ENCODE data around the gene RFX2. TPM values are rescaled to one million over a fixed set of nuclear protein-coding genes. Genes with fewer than 3 reads are reported as not detected.

RFX2 gene
- total RNA-seq, 1 donor from 2014 or later: 3.2 TPM

GRCh38 chr19:6133231-6133630, 22.9 kb upstream of the RFX2 start:
- FAIRE-seq (no peak), DNase-seq (ENCODE audit: low read depth) (no peak)
- TF ChIP-seq CTCF (IDR thresholded peaks at IDR 0.05; ENCODE audit: insufficient read depth, low read depth, low read length) (no peak), EZH2 (IDR thresholded peaks at IDR 0.05; ENCODE audit: insufficient read depth, low read length) (no peak)
- no peaks in the 10 kb centered on the region for H3K27me3 Mint-ChIP-seq (ENCODE audit: low read depth, unreplicated experiment)
- no peaks in the 10 kb centered on the region for H3K4me1 ChIP-seq (ENCODE audit: insufficient read depth, low read length)
- H3K27ac Mint-ChIP-seq (ENCODE audit: unreplicated experiment): no peak overlapping the region
- no peaks in the 10 kb centered on the region for H3K36me3 ChIP-seq (ENCODE audit: insufficient read depth, low read length)
- H3K9me3 ChIP-seq (ENCODE audit: insufficient read depth, low read depth, low read length): no peaks in the 10 kb centered on the region
- no peaks in the 10 kb centered on the region for H4K20me1 ChIP-seq (ENCODE audit: insufficient read depth, low read length)
- H3K9ac ChIP-seq (ENCODE audit: low read length): no peak overlapping the region
- H3K4me2 ChIP-seq (ENCODE audit: low read length): no peak overlapping the region
- no peaks in the 10 kb centered on the region for H3K36me3 Mint-ChIP-seq (ENCODE audit: low read depth, unreplicated experiment)
- no peaks in the 10 kb centered on the region for H3K4me1 Mint-ChIP-seq (ENCODE audit: low read depth, unreplicated experiment)
- no peaks in the 10 kb centered on the region for H3K27me3 ChIP-seq (ENCODE audit: insufficient read depth, low read length)
- no peak overlapping the region for H3K27ac ChIP-seq (ENCODE audit: low read depth, low read length)
- peaks cover under 1% of the 10 kb centered on the region for H3K9me3 Mint-ChIP-seq (ENCODE audit: unreplicated experiment)
- H3K4me3 Mint-ChIP-seq (ENCODE audit: unreplicated experiment): no peak overlapping the region
- no peak overlapping the region for H3K4me3 ChIP-seq (ENCODE audit: insufficient read depth, low read depth, low read length)
- H3K79me2 ChIP-seq (ENCODE audit: insufficient read depth, low read length): no peaks in the 10 kb centered on the region
- H2AFZ ChIP-seq (ENCODE audit: low read depth, low read length): no peak overlapping the region

- Histone ChIP-seq H3K27ac (ENCODE audit: low read depth, low read length) (no peak overlapping the region), H3K9me3 (ENCODE audit: insufficient read depth, low read depth, low read length) (no peaks in the 10 kb centered on the region), H3K4me2 (ENCODE audit: low read length) (no peak overlapping the region), H4K20me1 (ENCODE audit: insufficient read depth, low read length) (no peaks in the 10 kb centered on the region), H3K4me1 (ENCODE audit: insufficient read depth, low read length) (no peaks in the 10 kb centered on the region), H2AFZ (ENCODE audit: low read depth, low read length) (no peak overlapping the region), H3K36me3 (ENCODE audit: insufficient read depth, low read length) (no peaks in the 10 kb centered on the region), H3K27me3 (ENCODE audit: insufficient read depth, low read length) (no peaks in the 10 kb centered on the region), H3K9ac (ENCODE audit: low read length) (no peak overlapping the region), H3K4me3 (ENCODE audit: insufficient read depth, low read depth, low read length) (no peak overlapping the region), H3K79me2 (ENCODE audit: insufficient read depth, low read length) (no peaks in the 10 kb centered on the region)
- Mint-ChIP-seq H3K4me3 (ENCODE audit: unreplicated experiment) (no peak overlapping the region), H3K36me3 (ENCODE audit: low read depth, unreplicated experiment) (no peaks in the 10 kb centered on the region), H3K9me3 (ENCODE audit: unreplicated experiment) (peaks cover 5% of the 10 kb centered on the region), H3K4me1 (ENCODE audit: low read depth, unreplicated experiment) (no peaks in the 10 kb centered on the region), H3K27me3 (ENCODE audit: low read depth, unreplicated experiment) (no peaks in the 10 kb centered on the region), H3K27ac (ENCODE audit: unreplicated experiment) (no peak overlapping the region)
- TF ChIP-seq CTCF (IDR thresholded peaks at IDR 0.05; ENCODE audit: insufficient read depth, low read depth, low read length) (no peak), EZH2 (IDR thresholded peaks at IDR 0.05; ENCODE audit: insufficient read depth, low read length) (no peak)
- no peak for FAIRE-seq
- no peak for DNase-seq (ENCODE audit: low read depth)
These were observed 22.2 kb upstream of the RFX2 start for GRCh38 chr19:6132482-6132881.

- DNase-seq (ENCODE audit: low read depth) (no peak), FAIRE-seq (no peak)
- Histone ChIP-seq H3K36me3 (ENCODE audit: insufficient read depth, low read length) (no peaks in the 10 kb centered on the region), H3K4me1 (ENCODE audit: insufficient read depth, low read length) (no peaks in the 10 kb centered on the region), H3K9me3 (ENCODE audit: insufficient read depth, low read depth, low read length) (no peaks in the 10 kb centered on the region), H3K27me3 (ENCODE audit: insufficient read depth, low read length) (no peaks in the 10 kb centered on the region), H3K4me2 (ENCODE audit: low read length) (no peak overlapping the region), H3K4me3 (ENCODE audit: insufficient read depth, low read depth, low read length) (no peak overlapping the region), H3K27ac (ENCODE audit: low read depth, low read length) (no peak overlapping the region), H2AFZ (ENCODE audit: low read depth, low read length) (no peak overlapping the region), H3K79me2 (ENCODE audit: insufficient read depth, low read length) (no peaks in the 10 kb centered on the region), H4K20me1 (ENCODE audit: insufficient read depth, low read length) (no peaks in the 10 kb centered on the region), H3K9ac (ENCODE audit: low read length) (no peak overlapping the region)
- Mint-ChIP-seq H3K36me3 (ENCODE audit: low read depth, unreplicated experiment) (no peaks in the 10 kb centered on the region), H3K4me3 (ENCODE audit: unreplicated experiment) (no peak overlapping the region), H3K27me3 (ENCODE audit: low read depth, unreplicated experiment) (peaks cover 6% of the 10 kb centered on the region), H3K9me3 (ENCODE audit: unreplicated experiment) (peaks cover 15% of the 10 kb centered on the region), H3K27ac (ENCODE audit: unreplicated experiment) (no peak overlapping the region), H3K4me1 (ENCODE audit: low read depth, unreplicated experiment) (no peaks in the 10 kb centered on the region)
- no peak for TF ChIP-seq CTCF (IDR thresholded peaks at IDR 0.05; ENCODE audit: insufficient read depth, low read depth, low read length)
- no peak for TF ChIP-seq EZH2 (IDR thresholded peaks at IDR 0.05; ENCODE audit: insufficient read depth, low read length)
These were observed 17.5 kb upstream of the RFX2 start for GRCh38 chr19:6127716-6128335.
